SU-DHL-6 (cell line): ENCODE results near the gene MITF.

Source experiments
- H2AFZ ChIP-seq: fragments of 200-600 bp; sonication (generic); 2 replicates; pipeline ENCODE4 v1.6.1; 2014; ENCODE audit warnings: low read depth, mild to moderate bottlenecking, moderate library complexity, mixed read lengths, antibody characterized with exemption, low read length; ENCODE audit not compliant: severe bottlenecking
- H3F3A ChIP-seq: fragments of 200-600 bp; shearing (Covaris generic); 2 replicates; pipeline ENCODE4 v1.6.0; 2016; ENCODE audit warnings: antibody characterized with exemption, mild to moderate bottlenecking; ENCODE audit not compliant: insufficient read depth
- H3K27ac ChIP-seq: fragments of 200-600 bp; sonication (generic); 2 replicates; pipeline ENCODE4 v1.5.1; 2016; ENCODE audit warnings: low read depth, mild to moderate bottlenecking, low read length, moderate library complexity, mixed read lengths
- H3K27me3 ChIP-seq: fragments of 200-600 bp; sonication (generic), shearing (Covaris generic); 2 replicates; pipeline ENCODE4 v1.6.0; 2014; ENCODE audit warnings: mild to moderate bottlenecking, low read length
- H3K36me3 ChIP-seq: fragments of 200-600 bp; sonication (generic); 2 replicates; pipeline ENCODE4 v1.6.1; 2014; ENCODE audit warnings: mild to moderate bottlenecking, low read length, mixed read lengths
- H3K4me2 ChIP-seq: fragments of 300-600, 200-600 bp; shearing (Covaris generic), sonication (generic); 2 replicates; pipeline ENCODE4 v1.6.0; 2014; ENCODE audit warnings: low read length, low read depth, mild to moderate bottlenecking; ENCODE audit not compliant: poor library complexity, severe bottlenecking
- H3K4me3 ChIP-seq: fragments of 200-600 bp; sonication (generic); 2 replicates; pipeline ENCODE4 v1.5.1; 2014; ENCODE audit warnings: antibody characterized with exemption, low read length, mild to moderate bottlenecking, mixed read lengths; ENCODE audit not compliant: insufficient read depth, poor library complexity, severe bottlenecking
- H3K79me2 ChIP-seq: fragments of 200-600 bp; sonication (generic); 2 replicates; pipeline ENCODE4 v1.6.1; 2014; ENCODE audit warnings: mild to moderate bottlenecking, low read length, moderate library complexity; ENCODE audit not compliant: insufficient read depth
- H3K9ac ChIP-seq: fragments of 200-600 bp; sonication (generic); 2 replicates; pipeline ENCODE4 v1.7.0; 2014; ENCODE audit warnings: mild to moderate bottlenecking, low read length
- H3K9me2 ChIP-seq: fragments of 200-600 bp; sonication (generic); replicated peaks from 2 replicates; pipeline ENCODE4 v1.6.1; 2014; ENCODE audit warnings: low read length; ENCODE audit not compliant: insufficient read depth
- H3K9me3 ChIP-seq: fragments of 200-600 bp; sonication (generic); 2 replicates; pipeline ENCODE4 v1.6.1; 2014; ENCODE audit warnings: low read length, mixed read lengths; ENCODE audit not compliant: insufficient read depth
- H4K20me1 ChIP-seq: fragments of 200-600 bp; sonication (generic); 2 replicates; pipeline ENCODE4 v1.6.1; 2014; ENCODE audit warnings: low read depth, mild to moderate bottlenecking, antibody characterized with exemption, low read length, moderate library complexity, mixed read lengths
- EZH2phosphoT487 ChIP-seq: fragments of 200-600 bp; sonication (generic), shearing (Covaris generic); conservative IDR thresholded peaks from 2 replicates; pipeline ENCODE4 v1.6.1; 2018; ENCODE audit warnings: mild to moderate bottlenecking, antibody characterized with exemption, low read length, moderate library complexity, mixed read lengths
- TF ChIP-seq, protein P1 (sequence below): fragments of 200-600 bp; sonication (generic); IDR thresholded peaks from one replicate; pipeline ENCODE4 v1.5.1; 2017; ENCODE audit warnings: antibody characterized with exemption, mild to moderate bottlenecking, low read length, moderate library complexity; ENCODE audit not compliant: insufficient read depth, poor library complexity, severe bottlenecking

Gene MITF

DNA sequence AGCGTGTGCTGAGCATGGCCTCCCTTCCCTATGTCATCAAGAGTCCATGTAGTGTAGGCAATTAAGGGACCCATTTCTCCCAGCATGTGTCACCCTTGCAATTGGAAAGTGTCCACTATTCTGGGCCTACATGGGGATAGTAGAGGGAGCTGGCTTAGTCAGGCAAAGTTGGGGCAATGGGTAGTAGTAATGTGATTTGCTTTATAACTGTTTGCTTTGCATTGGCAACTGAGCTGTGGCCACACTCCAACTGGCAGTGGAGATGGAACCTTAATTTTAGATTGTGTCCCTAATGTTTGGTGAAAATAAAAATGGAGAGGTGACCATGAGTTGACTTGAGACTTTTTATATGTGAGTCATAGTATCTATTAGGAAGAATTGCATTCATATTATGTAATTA, 162.5 kb downstream of the MITF start:
- H3F3A ChIP-seq, result no peaks in the 10 kb centered on the region
- H4K20me1 ChIP-seq, result no peaks in the 10 kb centered on the region
- no peaks in the 10 kb centered on the region for H3K79me2 ChIP-seq
- no peak overlapping the region for H3K27ac ChIP-seq
- no peak overlapping the region for H3K4me3 ChIP-seq
- H2AFZ ChIP-seq, result no peak overlapping the region
- no peak overlapping the region for H3K4me2 ChIP-seq
- H3K9me2 ChIP-seq, result no peaks in the 10 kb centered on the region
- H3K9ac ChIP-seq, result no peak overlapping the region
- no peaks in the 10 kb centered on the region for H3K9me3 ChIP-seq
- TF ChIP-seq, protein P1, sequence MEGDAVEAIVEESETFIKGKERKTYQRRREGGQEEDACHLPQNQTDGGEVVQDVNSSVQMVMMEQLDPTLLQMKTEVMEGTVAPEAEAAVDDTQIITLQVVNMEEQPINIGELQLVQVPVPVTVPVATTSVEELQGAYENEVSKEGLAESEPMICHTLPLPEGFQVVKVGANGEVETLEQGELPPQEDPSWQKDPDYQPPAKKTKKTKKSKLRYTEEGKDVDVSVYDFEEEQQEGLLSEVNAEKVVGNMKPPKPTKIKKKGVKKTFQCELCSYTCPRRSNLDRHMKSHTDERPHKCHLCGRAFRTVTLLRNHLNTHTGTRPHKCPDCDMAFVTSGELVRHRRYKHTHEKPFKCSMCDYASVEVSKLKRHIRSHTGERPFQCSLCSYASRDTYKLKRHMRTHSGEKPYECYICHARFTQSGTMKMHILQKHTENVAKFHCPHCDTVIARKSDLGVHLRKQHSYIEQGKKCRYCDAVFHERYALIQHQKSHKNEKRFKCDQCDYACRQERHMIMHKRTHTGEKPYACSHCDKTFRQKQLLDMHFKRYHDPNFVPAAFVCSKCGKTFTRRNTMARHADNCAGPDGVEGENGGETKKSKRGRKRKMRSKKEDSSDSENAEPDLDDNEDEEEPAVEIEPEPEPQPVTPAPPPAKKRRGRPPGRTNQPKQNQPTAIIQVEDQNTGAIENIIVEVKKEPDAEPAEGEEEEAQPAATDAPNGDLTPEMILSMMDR, result no peak
- no peak for TF ChIP-seq EZH2phosphoT487
- H3K27me3 ChIP-seq, result no peaks in the 10 kb centered on the region
- no peaks in the 10 kb centered on the region for H3K36me3 ChIP-seq

DNA sequence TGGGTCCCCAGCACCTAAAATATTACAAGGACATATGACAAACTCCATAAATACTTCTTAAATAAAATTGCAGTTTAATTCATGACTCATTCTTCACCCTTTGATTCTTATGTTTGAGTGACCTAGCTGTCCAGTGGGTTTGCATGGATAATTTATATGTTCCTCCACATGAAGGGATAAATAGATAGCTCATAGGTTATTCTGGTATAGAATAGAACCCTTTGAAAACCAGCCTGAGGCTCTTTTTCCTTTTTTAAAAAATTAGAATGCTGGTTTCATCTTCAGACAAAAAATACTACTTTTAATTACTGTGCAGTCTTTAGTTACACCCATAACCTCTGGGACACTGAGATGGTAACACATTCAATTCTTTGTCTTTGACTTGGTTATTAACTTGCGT, 163.1 kb downstream of the MITF start:
- TF ChIP-seq, protein P1, result no peak
- TF ChIP-seq EZH2phosphoT487, result no peak
- H3K36me3 ChIP-seq, result no peaks in the 10 kb centered on the region
- no peaks in the 10 kb centered on the region for H3K27me3 ChIP-seq
- no peak overlapping the region for H3K9ac ChIP-seq
- H3K9me2 ChIP-seq, result no peaks in the 10 kb centered on the region
- no peaks in the 10 kb centered on the region for H4K20me1 ChIP-seq
- no peaks in the 10 kb centered on the region for H3F3A ChIP-seq
- no peak overlapping the region for H3K4me3 ChIP-seq
- no peaks in the 10 kb centered on the region for H3K9me3 ChIP-seq
- no peak overlapping the region for H3K27ac ChIP-seq
- H3K79me2 ChIP-seq, result no peaks in the 10 kb centered on the region
- no peak overlapping the region for H3K4me2 ChIP-seq
- H2AFZ ChIP-seq, result no peak overlapping the region

DNA sequence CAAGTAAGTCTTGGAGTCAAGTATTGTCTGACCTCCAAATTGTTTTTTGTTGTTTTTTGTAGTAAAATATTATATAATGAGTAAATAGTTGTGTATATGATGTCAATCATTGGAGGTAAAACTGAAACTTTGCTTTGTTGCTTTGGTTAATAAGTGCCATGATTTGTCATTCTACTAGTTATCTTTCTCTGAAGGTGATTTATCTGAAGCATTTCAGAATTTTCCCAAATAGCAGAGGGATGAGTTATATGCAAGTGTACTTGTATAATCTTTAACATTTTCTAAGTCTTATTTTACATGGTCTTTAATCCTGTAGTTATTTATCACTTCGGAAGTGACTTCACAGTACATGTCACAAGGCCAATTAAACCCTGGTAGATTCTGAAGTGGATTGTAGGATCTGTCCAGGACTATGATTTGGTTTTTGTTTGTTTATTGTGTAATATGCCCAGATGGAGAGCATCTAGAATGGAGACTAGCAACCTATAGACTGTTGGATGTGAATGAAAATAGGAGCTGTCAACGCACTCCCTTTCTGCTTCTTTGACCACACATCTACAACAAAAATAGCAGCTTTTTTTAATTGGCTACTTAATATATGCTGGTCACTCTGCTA, 167.2 kb downstream of the MITF start:
- no peaks in the 10 kb centered on the region for H4K20me1 ChIP-seq

More for the DNA sequence above, 167.2 kb downstream of the MITF start:
- no peak for TF ChIP-seq EZH2phosphoT487
- TF ChIP-seq, protein P1, result no peak
- no peaks in the 10 kb centered on the region for H3F3A ChIP-seq
- no peak overlapping the region for H3K4me2 ChIP-seq
- no peaks in the 10 kb centered on the region for H3K36me3 ChIP-seq
- H3K27ac ChIP-seq, result no peak overlapping the region
- H3K9me2 ChIP-seq, result no peaks in the 10 kb centered on the region
- H3K79me2 ChIP-seq, result no peaks in the 10 kb centered on the region
- no peaks in the 10 kb centered on the region; the same call in 1 of the 2 replicates for H3K9me3 ChIP-seq
- no peak overlapping the region for H2AFZ ChIP-seq
- no peak overlapping the region for H3K4me3 ChIP-seq
- no peak overlapping the region for H3K9ac ChIP-seq
- H3K27me3 ChIP-seq, result no peaks in the 10 kb centered on the region
